ENCODE results near the gene ITIH6. TPM values are rescaled to one million over a fixed set of nuclear protein-coding genes. Genes with fewer than 3 reads are reported as not detected.
"Not testable (repeated sequence)": the region's sequence is repeated elsewhere in the genome, so short reads cannot be mapped to it uniquely, and the experiment has no call there.

Gene ITIH6
- total RNA-seq, 1 donor from 2014 or later = not detected

DNA sequence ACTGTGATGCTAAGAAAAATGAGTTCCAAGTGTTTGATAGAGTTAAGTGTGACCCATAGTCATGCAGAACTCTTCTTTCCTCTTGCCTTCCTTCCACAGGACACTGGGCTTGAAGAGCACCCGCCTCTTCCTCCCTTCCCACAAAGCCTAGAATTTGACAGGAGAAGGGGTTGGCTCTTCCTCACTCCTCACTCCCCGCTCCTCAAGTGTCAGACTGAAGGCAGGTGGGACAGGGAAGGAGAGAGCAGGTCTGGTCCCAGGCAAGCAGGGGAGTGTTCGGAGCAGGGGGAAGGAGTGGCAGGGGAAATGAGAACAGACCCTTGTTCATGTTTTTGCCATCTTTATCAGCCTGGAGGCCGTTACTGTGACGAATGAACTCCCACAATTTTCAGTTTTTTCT lies 20.2 kb upstream of the ITIH6 start:
- peaks cover 20% of the 10 kb centered on the region for H3K36me3 Mint-ChIP-seq (ENCODE audit: low read depth)

GRCh38 chrX:54817220-54817820 lies 19.3 kb upstream of the ITIH6 start:
- no peak overlapping the region for H3K4me3 Mint-ChIP-seq (ENCODE audit: low read depth)
- DNase-seq (ENCODE audit: low spot score) = no peak
- intact Hi-C loops (cut with micrococcal nuclease) = no loop called here
- H3K27ac Mint-ChIP-seq = no peak overlapping the region
- H3K27me3 Mint-ChIP-seq (ENCODE audit: low read depth) = no peaks in the 10 kb centered on the region
- H3K36me3 Mint-ChIP-seq (ENCODE audit: low read depth) = peaks cover 23% of the 10 kb centered on the region
- peaks cover 4% of the 10 kb centered on the region for H3K4me1 Mint-ChIP-seq (ENCODE audit: low read depth)
- no peaks in the 10 kb centered on the region for H3K9me3 Mint-ChIP-seq

More for the DNA sequence above, 20.2 kb upstream of the ITIH6 start:
- H3K4me3 Mint-ChIP-seq (ENCODE audit: low read depth) = no peak overlapping the region
- H3K9me3 Mint-ChIP-seq = no peaks in the 10 kb centered on the region
- intact Hi-C loops (cut with micrococcal nuclease) = no loop called here
- H3K4me1 Mint-ChIP-seq (ENCODE audit: low read depth) = peaks cover 4% of the 10 kb centered on the region
- no peak overlapping the region for H3K27ac Mint-ChIP-seq
- DNase-seq (ENCODE audit: low spot score) = no peak
- H3K27me3 Mint-ChIP-seq (ENCODE audit: low read depth) = no peaks in the 10 kb centered on the region

GRCh38 chrX:54812306-54812705 lies 14.3 kb upstream of the ITIH6 start:
- Mint-ChIP-seq H3K4me3 (ENCODE audit: low read depth) (no peak overlapping the region), H3K9me3 (no peaks in the 10 kb centered on the region), H3K4me1 (ENCODE audit: low read depth) (peaks cover 6% of the 10 kb centered on the region), H3K36me3 (ENCODE audit: low read depth) (peaks cover 27% of the 10 kb centered on the region), H3K27me3 (ENCODE audit: low read depth) (peaks cover 2% of the 10 kb centered on the region), H3K27ac (no peak overlapping the region)
- no peak for DNase-seq (ENCODE audit: low spot score)
- intact Hi-C loops (cut with micrococcal nuclease) = no loop called here

DNA sequence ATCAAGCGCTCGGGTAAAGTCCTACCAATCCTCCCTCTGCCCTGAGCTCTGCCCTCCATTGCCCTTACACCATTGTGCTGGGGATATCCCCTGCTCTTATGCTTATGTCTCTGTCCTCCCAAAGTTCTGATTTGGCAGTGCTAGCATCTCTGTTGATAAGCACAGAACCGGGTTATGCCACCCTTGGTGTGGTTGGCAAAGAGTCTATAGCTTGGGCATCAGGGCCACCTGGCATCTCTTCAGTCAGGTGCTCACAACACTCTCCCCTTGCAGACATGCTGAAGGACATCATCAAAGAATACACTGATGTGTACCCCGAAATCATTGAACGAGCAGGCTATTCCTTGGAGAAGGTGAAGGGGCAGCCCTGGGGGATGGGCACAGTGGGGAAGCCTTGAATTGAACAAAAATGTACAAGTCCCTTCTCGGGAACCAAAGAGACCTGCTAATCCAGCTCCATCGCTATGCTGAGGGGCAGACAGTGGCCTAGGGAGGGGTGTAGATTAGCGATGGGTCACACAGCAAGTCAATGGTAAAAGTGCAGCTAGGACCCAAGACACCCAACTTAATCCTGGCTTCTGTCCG lies 13.3 kb upstream of the ITIH6 start:
- H3K4me1 Mint-ChIP-seq (ENCODE audit: low read depth) = peaks cover 8% of the 10 kb centered on the region
- H3K4me3 Mint-ChIP-seq (ENCODE audit: low read depth) = no peak overlapping the region
- peaks cover 27% of the 10 kb centered on the region for H3K36me3 Mint-ChIP-seq (ENCODE audit: low read depth)
- no peaks in the 10 kb centered on the region for H3K9me3 Mint-ChIP-seq
- peaks cover 5% of the 10 kb centered on the region for H3K27me3 Mint-ChIP-seq (ENCODE audit: low read depth)
- DNase-seq (ENCODE audit: low spot score) = no peak
- intact Hi-C loops (cut with micrococcal nuclease) = no loop called here
- no peak overlapping the region for H3K27ac Mint-ChIP-seq

- no peak overlapping the region for H3K27ac Mint-ChIP-seq
- DNase-seq (ENCODE audit: low spot score) = no peak
- intact Hi-C loops (cut with micrococcal nuclease) = no loop called here
- no peaks in the 10 kb centered on the region for H3K9me3 Mint-ChIP-seq
- H3K27me3 Mint-ChIP-seq (ENCODE audit: low read depth) = peaks cover 9% of the 10 kb centered on the region
- peaks cover 8% of the 10 kb centered on the region for H3K4me1 Mint-ChIP-seq (ENCODE audit: low read depth)
- H3K36me3 Mint-ChIP-seq (ENCODE audit: low read depth) = peaks cover 18% of the 10 kb centered on the region
- H3K4me3 Mint-ChIP-seq (ENCODE audit: low read depth) = peak overlapping the region; percentile 1
Measured at GRCh38 chrX:54810532-54810931, 12.5 kb upstream of the ITIH6 start.

GRCh38 chrX:54808605-54809483 lies 10.8 kb upstream of the ITIH6 start:
- intact Hi-C loops (cut with micrococcal nuclease) = loop anchor here (1.0 to 10.0 kb wide), 6 partner anchors 170 to 1384 kb away; partner anchors contain the start of genes FAM120C, PHF8, RIBC1 and SMC1A
- peak overlapping the region; percentile 89 for H3K4me3 Mint-ChIP-seq (ENCODE audit: low read depth)
- DNase-seq (ENCODE audit: low spot score) = peak; percentile 88
- H3K27ac Mint-ChIP-seq = peak overlapping the region; percentile 84
- peaks cover 8% of the 10 kb centered on the region for H3K4me1 Mint-ChIP-seq (ENCODE audit: low read depth)
- peaks cover 14% of the 10 kb centered on the region for H3K27me3 Mint-ChIP-seq (ENCODE audit: low read depth)
- H3K9me3 Mint-ChIP-seq = no peaks in the 10 kb centered on the region
- peaks cover 12% of the 10 kb centered on the region for H3K36me3 Mint-ChIP-seq (ENCODE audit: low read depth)

DNA sequence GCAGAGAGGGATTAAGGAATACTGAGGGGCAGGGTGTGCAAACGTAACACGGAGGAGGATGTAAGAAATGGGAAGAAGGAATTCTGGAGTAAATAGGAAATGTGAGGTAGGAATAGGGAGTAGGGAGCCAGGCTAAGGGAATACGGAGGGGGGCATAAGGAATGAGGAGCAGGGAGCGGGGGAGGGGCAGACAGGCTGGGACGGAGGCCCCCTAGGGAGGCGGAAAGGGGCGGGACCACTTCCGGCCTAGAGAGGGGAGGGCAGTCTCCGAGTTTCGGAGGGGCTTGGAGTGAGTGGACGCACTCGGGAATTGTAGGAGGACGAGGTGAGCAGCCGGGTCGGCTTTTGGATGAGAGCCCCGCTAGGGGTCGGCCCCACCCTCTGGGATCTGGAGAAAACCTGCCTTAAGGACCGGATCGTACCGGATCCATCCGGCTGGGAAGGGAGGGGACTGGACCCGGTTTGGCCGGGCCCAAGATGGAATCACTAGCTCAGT lies 10.1 kb upstream of the ITIH6 start:
- no peak for DNase-seq (ENCODE audit: low spot score)
- Mint-ChIP-seq H3K27ac (peak overlapping the region; percentile 84), H3K4me3 (ENCODE audit: low read depth) (peak overlapping the region; percentile 89), H3K36me3 (ENCODE audit: low read depth) (peaks cover 7% of the 10 kb centered on the region), H3K27me3 (ENCODE audit: low read depth) (peaks cover 15% of the 10 kb centered on the region), H3K4me1 (ENCODE audit: low read depth) (peaks cover 8% of the 10 kb centered on the region), H3K9me3 (no peaks in the 10 kb centered on the region)
- intact Hi-C loops (cut with micrococcal nuclease) = loop anchor here (1.0 to 10.0 kb wide), 6 partner anchors 169 to 1383 kb away; partner anchors contain the start of genes FAM120C, PHF8, RIBC1 and SMC1A

DNA sequence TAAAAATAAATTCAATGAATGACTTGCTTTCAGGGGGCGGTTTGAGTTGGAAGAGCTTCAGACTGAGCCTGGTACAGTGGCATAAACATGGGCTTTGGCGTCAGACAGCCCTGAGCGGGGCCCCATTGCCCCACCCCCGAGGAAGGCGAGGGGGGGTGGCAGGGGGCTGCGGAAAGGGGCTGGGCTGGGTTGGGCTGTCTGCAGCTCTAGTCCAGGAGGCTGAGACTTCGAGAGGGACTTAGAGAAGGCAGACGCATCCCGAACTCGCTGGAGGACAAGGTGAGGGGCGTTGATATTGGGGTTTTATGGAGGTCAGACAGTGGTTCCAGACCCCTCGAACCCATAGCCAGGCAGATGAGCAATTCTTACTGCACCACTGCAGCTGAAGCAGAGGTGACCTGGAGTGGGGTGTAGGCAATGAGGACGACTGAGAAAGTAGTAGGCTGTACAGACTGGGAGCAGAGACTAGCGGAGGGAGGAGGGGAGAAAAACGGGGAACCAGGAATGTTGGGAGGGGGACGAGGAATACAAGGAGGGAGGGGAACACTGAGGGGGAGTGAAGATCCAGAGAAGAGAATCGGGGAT lies 9.6 kb upstream of the ITIH6 start, which contains the start of gene MAGED2:
Gene MAGED2 (plus strand): TSS at position 222 of the 585 bp plus-strand sequence. CDS start 1,587 bp downstream, outside the sequence.
- H3K27me3 Mint-ChIP-seq (ENCODE audit: low read depth) = peaks cover 17% of the 10 kb centered on the region
- H3K4me1 Mint-ChIP-seq (ENCODE audit: low read depth) = peaks cover 8% of the 10 kb centered on the region
- peaks cover 4% of the 10 kb centered on the region for H3K36me3 Mint-ChIP-seq (ENCODE audit: low read depth)
- H3K4me3 Mint-ChIP-seq (ENCODE audit: low read depth) = peak within 1 kb of the TSS; percentile 89
- H3K9me3 Mint-ChIP-seq = no peaks in the 10 kb centered on the region
- DNase-seq (ENCODE audit: low spot score) = no peak
- intact Hi-C loops (cut with micrococcal nuclease) = loop anchor here (1.0 to 10.0 kb wide), 6 partner anchors 168 to 1383 kb away; partner anchors contain the start of genes FAM120C, PHF8, RIBC1 and SMC1A
- H3K27ac Mint-ChIP-seq = peak within 1 kb of the TSS; percentile 84

- no peak for DNase-seq (ENCODE audit: low spot score)
- H3K27ac Mint-ChIP-seq = no peak overlapping the region
- no peaks in the 10 kb centered on the region for H3K9me3 Mint-ChIP-seq
- H3K4me3 Mint-ChIP-seq (ENCODE audit: low read depth) = no peak overlapping the region
- intact Hi-C loops (cut with micrococcal nuclease) = no loop called here
- peaks cover 3% of the 10 kb centered on the region for H3K27me3 Mint-ChIP-seq (ENCODE audit: low read depth)
- H3K4me1 Mint-ChIP-seq (ENCODE audit: low read depth) = no peaks in the 10 kb centered on the region
- no peaks in the 10 kb centered on the region for H3K36me3 Mint-ChIP-seq (ENCODE audit: low read depth)
Measured at GRCh38 chrX:54799046-54799445, 991 bp upstream of the ITIH6 start.

DNA sequence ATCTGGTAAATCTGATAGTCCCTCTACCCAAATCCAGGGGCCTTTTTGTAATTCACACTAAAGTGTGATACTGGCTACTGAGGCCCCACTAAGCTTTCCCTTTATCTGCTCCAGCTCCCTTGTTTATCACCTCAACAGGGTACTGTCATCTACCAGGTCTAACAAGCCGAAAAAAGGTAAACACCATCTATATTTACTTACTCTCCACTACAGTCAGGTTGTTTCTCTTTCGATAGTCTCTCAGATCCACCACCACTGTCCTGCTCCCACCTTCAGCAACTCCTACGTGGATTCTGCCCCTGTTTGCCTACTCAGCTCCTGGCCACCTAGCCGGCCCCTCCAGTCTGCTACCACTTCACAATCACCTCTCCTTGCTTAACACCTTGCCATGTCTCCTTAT lies 3.3 kb downstream of the ITIH6 start:
- intact Hi-C loops (cut with micrococcal nuclease) = no loop called here
- H3K4me3 Mint-ChIP-seq (ENCODE audit: low read depth) = no peak overlapping the region
- no peaks in the 10 kb centered on the region for H3K27me3 Mint-ChIP-seq (ENCODE audit: low read depth)
- no peaks in the 10 kb centered on the region for H3K4me1 Mint-ChIP-seq (ENCODE audit: low read depth)
- H3K9me3 Mint-ChIP-seq = no peaks in the 10 kb centered on the region
- no peak for DNase-seq (ENCODE audit: low spot score)
- H3K36me3 Mint-ChIP-seq (ENCODE audit: low read depth) = no peaks in the 10 kb centered on the region
- no peak overlapping the region for H3K27ac Mint-ChIP-seq

GRCh38 chrX:54794028-54794427 lies 4.0 kb downstream of the ITIH6 start:
- no peak for DNase-seq (ENCODE audit: low spot score)
- Mint-ChIP-seq H3K27me3 (ENCODE audit: low read depth) (no peaks in the 10 kb centered on the region), H3K4me3 (ENCODE audit: low read depth) (no peak overlapping the region), H3K36me3 (ENCODE audit: low read depth) (no peaks in the 10 kb centered on the region), H3K27ac (no peak overlapping the region), H3K4me1 (ENCODE audit: low read depth) (no peaks in the 10 kb centered on the region), H3K9me3 (no peaks in the 10 kb centered on the region)
- intact Hi-C loops (cut with micrococcal nuclease) = no loop called here

DNA sequence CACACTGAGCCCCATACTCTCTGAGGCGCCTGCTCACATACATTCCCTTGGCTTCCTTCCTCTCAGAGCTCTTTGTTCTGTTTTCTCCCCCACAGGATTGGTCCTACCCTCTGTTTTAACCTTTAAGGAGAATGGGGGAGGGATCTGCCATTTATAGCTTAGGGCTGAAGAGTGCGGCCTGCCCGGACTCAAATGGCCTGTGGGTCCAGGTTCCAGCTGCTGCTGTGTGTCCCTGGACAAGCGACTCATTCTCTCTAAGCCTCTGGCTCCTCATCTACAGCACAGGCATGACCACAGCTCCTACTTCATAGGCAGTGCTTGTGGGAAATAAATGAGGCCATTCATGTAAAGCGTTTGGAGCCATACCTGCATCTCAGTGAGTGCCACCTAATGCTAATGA lies 8.7 kb downstream of the ITIH6 start:
- not testable (repeated sequence) for H3K4me3 Mint-ChIP-seq (ENCODE audit: low read depth); H3K9me3 Mint-ChIP-seq; H3K27me3 Mint-ChIP-seq (ENCODE audit: low read depth); H3K27ac Mint-ChIP-seq; DNase-seq (ENCODE audit: low spot score); H3K4me1 Mint-ChIP-seq (ENCODE audit: low read depth); H3K36me3 Mint-ChIP-seq (ENCODE audit: low read depth)
- intact Hi-C loops (cut with micrococcal nuclease) = loop anchor here (5.0 kb wide), 1 partner anchor 147 kb away; no protein-coding TSS in a partner anchor

All from activated T-helper 2 cell treated with anti-CD3 and anti-CD28 coated beads, Interferon-gamma antibody, Interleukin-2, Interleukin-4, amounts not matched to agents 10 μg/mL and 5 μg/mL and 100 μg/mL, durations not matched to agents 14 hours and 24 hours and 36 hours (primary cell).